ENCODE data around the gene USP10.

USP10 gene

DNA sequence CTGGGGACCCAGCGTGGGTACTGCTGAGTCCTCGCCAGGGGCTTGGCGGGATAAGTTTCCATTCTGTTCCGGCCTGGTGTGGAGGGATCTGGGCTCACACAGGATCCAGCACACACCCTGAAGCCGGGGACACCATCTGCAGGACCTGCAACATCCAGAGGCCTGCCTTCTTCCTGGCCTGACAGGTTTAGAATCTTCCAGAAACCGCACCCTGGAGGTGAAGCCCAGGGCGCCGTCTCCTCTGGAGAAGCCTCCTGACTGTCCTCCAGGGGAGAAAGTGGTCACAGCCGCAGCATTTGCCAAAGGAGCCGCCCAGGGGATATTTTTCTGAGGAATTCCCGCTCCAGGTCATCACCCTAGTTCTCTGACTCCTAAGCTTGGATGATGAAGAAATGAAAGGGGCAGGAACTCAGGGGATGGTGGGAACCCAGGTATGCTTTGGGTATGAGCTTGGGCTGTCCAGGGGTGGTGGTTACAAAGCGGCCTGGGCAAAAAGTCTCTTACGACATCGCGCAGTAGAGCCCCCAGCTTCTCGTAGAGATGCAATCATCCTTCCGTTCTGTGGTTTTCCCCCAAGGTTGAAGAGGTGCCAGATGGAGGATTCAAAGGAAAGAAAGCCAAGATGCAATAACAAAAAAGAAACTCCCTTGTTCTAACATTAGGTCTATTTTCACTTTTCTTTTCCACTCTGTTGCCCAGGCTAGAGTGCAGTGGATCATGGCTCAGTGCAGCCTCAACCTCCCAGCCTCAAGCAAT, 110.9 kb downstream of the USP10 start:
- no peaks in the 10 kb centered on the region for H3K4me1 ChIP-seq (ENCODE audit: insufficient read depth, low read length)
- peaks cover 4% of the 10 kb centered on the region for H3K9me3 ChIP-seq (ENCODE audit: low read length)
- peaks cover 30% of the 10 kb centered on the region for H3K27me3 ChIP-seq (ENCODE audit: insufficient read depth, low read length)
- no peaks in the 10 kb centered on the region for H3K36me3 ChIP-seq (ENCODE audit: insufficient read depth, low read length)
- H2AFZ ChIP-seq (ENCODE audit: low read depth, low read length): no peak overlapping the region
- no peak overlapping the region for H3K4me3 ChIP-seq (ENCODE audit: low read length)

DNA sequence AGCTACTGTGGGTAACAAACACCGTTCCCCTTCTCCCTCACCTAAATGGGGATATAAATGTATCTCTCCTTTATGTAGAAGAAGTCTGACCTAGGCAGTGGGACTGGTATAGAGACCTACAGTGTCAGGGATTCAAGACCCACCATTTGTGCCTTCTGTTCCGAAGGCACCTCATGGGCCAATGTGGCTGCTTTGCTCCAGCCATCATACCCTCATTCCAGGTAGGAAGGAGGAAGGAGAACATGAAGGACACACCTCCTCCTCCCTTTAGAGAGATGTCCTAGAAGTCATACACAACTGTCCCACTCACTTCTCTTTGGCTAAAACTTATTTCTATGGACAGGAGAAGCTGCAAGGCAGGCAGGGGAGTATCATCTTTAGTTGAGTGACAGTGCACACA, 111.7 kb downstream of the USP10 start:
- peaks cover 33% of the 10 kb centered on the region for H3K27me3 ChIP-seq (ENCODE audit: insufficient read depth, low read length)
- peaks cover 4% of the 10 kb centered on the region for H3K9me3 ChIP-seq (ENCODE audit: low read length)
- H3K4me1 ChIP-seq (ENCODE audit: insufficient read depth, low read length): no peaks in the 10 kb centered on the region
- H3K36me3 ChIP-seq (ENCODE audit: insufficient read depth, low read length): no peaks in the 10 kb centered on the region
- no peak overlapping the region for H3K4me3 ChIP-seq (ENCODE audit: low read length)
- no peak overlapping the region for H2AFZ ChIP-seq (ENCODE audit: low read depth, low read length)

- Histone ChIP-seq H3K27me3 (ENCODE audit: insufficient read depth, low read length) (peaks cover 33% of the 10 kb centered on the region), H2AFZ (ENCODE audit: low read depth, low read length) (no peak overlapping the region)
Observed at GRCh38 chr16:84813141-84813934, 113.5 kb downstream of the USP10 start.

DNA sequence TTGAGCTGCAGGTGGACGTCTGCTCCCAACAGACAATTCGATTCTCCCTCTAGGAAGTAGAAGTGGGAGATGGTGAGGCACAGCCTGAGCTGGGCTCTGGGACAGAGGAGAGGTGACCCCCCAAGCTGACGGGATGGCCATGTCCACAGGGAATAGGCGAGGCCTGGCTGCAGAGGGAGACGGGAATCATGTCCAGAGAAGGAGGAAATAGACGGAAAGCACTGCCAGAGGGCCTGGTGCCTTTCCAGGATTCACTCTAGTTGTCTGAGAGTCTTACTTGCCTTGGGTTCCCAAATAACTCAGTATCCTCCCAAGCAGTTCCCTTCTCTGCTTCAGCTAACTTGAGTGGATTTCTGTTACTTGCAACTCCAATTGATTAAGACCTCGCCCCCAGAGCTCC, 115.7 kb downstream of the USP10 start:
- Histone ChIP-seq H3K27me3 (ENCODE audit: insufficient read depth, low read length) (peaks cover 37% of the 10 kb centered on the region), H3K4me1 (ENCODE audit: insufficient read depth, low read length) (peaks cover 4% of the 10 kb centered on the region), H3K36me3 (ENCODE audit: insufficient read depth, low read length) (no peaks in the 10 kb centered on the region), H3K9me3 (ENCODE audit: low read length) (peaks cover 2% of the 10 kb centered on the region), H2AFZ (ENCODE audit: low read depth, low read length) (no peak overlapping the region), H3K4me3 (ENCODE audit: low read length) (no peak overlapping the region)

More at GRCh38 chr16:84813141-84813934, 113.5 kb downstream of the USP10 start:
- no peak overlapping the region for H3K4me3 ChIP-seq (ENCODE audit: low read length)
- no peaks in the 10 kb centered on the region for H3K4me1 ChIP-seq (ENCODE audit: insufficient read depth, low read length)
- no peaks in the 10 kb centered on the region for H3K36me3 ChIP-seq (ENCODE audit: insufficient read depth, low read length)
- H3K9me3 ChIP-seq (ENCODE audit: low read length): peaks cover 4% of the 10 kb centered on the region

DNA sequence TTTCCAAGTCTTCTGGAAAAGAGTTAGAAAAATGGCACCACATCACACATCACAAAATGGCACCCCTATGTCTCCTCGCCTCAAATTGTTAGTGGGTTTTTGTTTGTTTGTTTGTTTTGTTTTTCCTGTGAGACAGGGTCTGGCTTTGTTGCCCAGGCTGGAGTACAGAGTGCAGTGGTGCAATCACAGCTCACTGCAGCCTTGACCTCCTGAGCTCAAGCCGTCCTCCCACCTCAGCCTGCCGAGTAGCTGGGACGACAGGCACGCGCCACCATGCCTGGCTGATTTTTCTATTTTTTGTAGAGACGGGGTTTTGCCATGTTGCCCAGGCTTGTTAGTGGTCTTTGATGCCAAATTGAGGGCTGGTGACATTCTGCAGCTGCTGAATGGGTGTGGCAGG, 116.2 kb downstream of the USP10 start:
- no peak overlapping the region for H3K4me3 ChIP-seq (ENCODE audit: low read length)
- H3K9me3 ChIP-seq (ENCODE audit: low read length): peaks cover 2% of the 10 kb centered on the region
- H3K4me1 ChIP-seq (ENCODE audit: insufficient read depth, low read length): peaks cover 4% of the 10 kb centered on the region
- H3K27me3 ChIP-seq (ENCODE audit: insufficient read depth, low read length): peaks cover 42% of the 10 kb centered on the region
- H2AFZ ChIP-seq (ENCODE audit: low read depth, low read length): no peak overlapping the region
- H3K36me3 ChIP-seq (ENCODE audit: insufficient read depth, low read length): no peaks in the 10 kb centered on the region

GRCh38 chr16:84816485-84816884, 116.7 kb downstream of the USP10 start:
- H3K4me3 ChIP-seq (ENCODE audit: low read length): no peak overlapping the region
- H3K9me3 ChIP-seq (ENCODE audit: low read length): peaks cover 2% of the 10 kb centered on the region
- peaks cover 46% of the 10 kb centered on the region for H3K27me3 ChIP-seq (ENCODE audit: insufficient read depth, low read length)
- peaks cover 4% of the 10 kb centered on the region for H3K4me1 ChIP-seq (ENCODE audit: insufficient read depth, low read length)
- no peak overlapping the region for H2AFZ ChIP-seq (ENCODE audit: low read depth, low read length)
- H3K36me3 ChIP-seq (ENCODE audit: insufficient read depth, low read length): no peaks in the 10 kb centered on the region

- Histone ChIP-seq H3K9me3 (ENCODE audit: low read length) (peaks cover 2% of the 10 kb centered on the region), H3K4me3 (ENCODE audit: low read length) (no peak overlapping the region), H3K36me3 (ENCODE audit: insufficient read depth, low read length) (no peaks in the 10 kb centered on the region), H3K4me1 (ENCODE audit: insufficient read depth, low read length) (peaks cover 4% of the 10 kb centered on the region), H3K27me3 (ENCODE audit: insufficient read depth, low read length) (peaks cover 48% of the 10 kb centered on the region), H2AFZ (ENCODE audit: low read depth, low read length) (no peak overlapping the region)
Observed at GRCh38 chr16:84817206-84817605, 117.4 kb downstream of the USP10 start.

GRCh38 chr16:84817613-84818012, 117.8 kb downstream of the USP10 start:
- Histone ChIP-seq H3K4me1 (ENCODE audit: insufficient read depth, low read length) (peaks cover 4% of the 10 kb centered on the region), H3K36me3 (ENCODE audit: insufficient read depth, low read length) (no peaks in the 10 kb centered on the region), H2AFZ (ENCODE audit: low read depth, low read length) (no peak overlapping the region), H3K27me3 (ENCODE audit: insufficient read depth, low read length) (peaks cover 45% of the 10 kb centered on the region), H3K9me3 (ENCODE audit: low read length) (peaks cover 2% of the 10 kb centered on the region), H3K4me3 (ENCODE audit: low read length) (no peak overlapping the region)

DNA sequence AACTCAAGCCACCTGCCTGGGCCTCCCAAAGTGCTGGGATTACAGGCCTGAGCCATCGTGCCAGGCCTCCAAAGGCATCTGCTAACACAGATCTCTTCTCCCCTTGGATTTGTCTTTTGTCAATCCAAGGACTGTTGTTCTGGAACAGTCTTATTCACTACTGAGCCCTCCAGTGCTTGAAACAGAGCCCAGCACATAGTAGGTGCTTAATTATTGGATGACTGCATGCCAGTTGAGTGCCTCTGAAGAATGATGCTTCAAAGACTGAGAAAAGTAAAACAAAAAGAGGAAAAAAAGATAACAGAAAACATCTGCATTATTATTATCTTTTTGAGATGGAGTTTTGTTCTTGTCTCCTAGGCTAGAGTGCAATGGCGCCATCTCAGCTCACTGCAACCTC, 118.3 kb downstream of the USP10 start:
- no peaks in the 10 kb centered on the region for H3K36me3 ChIP-seq (ENCODE audit: insufficient read depth, low read length)
- H3K27me3 ChIP-seq (ENCODE audit: insufficient read depth, low read length): peaks cover 43% of the 10 kb centered on the region
- peaks cover 4% of the 10 kb centered on the region for H3K4me1 ChIP-seq (ENCODE audit: insufficient read depth, low read length)

DNA sequence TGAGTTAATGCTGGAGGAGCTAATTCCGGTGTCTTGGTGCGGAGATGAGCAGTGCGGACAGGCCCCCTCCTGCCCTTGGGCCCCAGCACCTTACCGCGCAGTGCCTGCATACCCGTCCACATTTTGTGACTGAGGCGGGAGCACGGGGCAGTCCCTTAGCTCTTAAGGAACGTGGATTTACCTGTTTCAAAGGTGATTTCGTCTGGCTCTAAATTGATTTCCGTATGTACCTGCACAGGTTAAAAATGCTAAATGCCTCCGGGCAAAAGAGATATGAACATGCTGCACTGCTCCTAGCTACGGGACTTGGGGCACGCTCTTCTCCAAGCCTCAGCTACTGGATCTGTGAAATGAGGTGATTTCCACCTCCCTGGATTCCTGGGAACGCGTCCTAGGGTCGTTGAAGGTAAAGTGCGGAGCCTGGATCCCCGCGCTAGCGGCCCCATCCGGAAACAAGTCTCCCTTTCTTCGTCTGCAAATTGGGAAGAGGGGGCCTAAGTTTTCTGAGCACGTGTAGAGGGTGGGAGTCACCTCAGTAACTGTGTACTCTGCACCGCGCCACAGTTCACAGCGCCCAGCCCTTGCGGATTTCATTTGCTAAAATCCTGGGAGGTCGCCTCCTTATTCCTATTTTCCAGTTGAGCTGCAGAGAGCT, 119.3 kb downstream of the USP10 start:
- no peaks in the 10 kb centered on the region for H3K9me3 ChIP-seq (ENCODE audit: low read length)
- no peak overlapping the region for H3K4me3 ChIP-seq (ENCODE audit: low read length)
- H2AFZ ChIP-seq (ENCODE audit: low read depth, low read length): no peak overlapping the region
- H3K27me3 ChIP-seq (ENCODE audit: insufficient read depth, low read length): peaks cover 39% of the 10 kb centered on the region
- peaks cover 4% of the 10 kb centered on the region for H3K4me1 ChIP-seq (ENCODE audit: insufficient read depth, low read length)
- no peaks in the 10 kb centered on the region for H3K36me3 ChIP-seq (ENCODE audit: insufficient read depth, low read length)

More for the DNA sequence above, 118.3 kb downstream of the USP10 start:
- H3K4me3 ChIP-seq (ENCODE audit: low read length): no peak overlapping the region
- H2AFZ ChIP-seq (ENCODE audit: low read depth, low read length): no peak overlapping the region
- peaks cover 2% of the 10 kb centered on the region for H3K9me3 ChIP-seq (ENCODE audit: low read length)

GRCh38 chr16:84819644-84820304, 120.0 kb downstream of the USP10 start, which contains the start of gene CRISPLD2:
Gene CRISPLD2, plus strand, starts transcription at chr16:84819985. Its CDS starts 18,511 bp downstream, at chr16:84838496.
- H3K27me3 ChIP-seq (ENCODE audit: insufficient read depth, low read length): peaks cover 39% of the 10 kb centered on the region
- H3K36me3 ChIP-seq (ENCODE audit: insufficient read depth, low read length): no peaks in the 10 kb centered on the region
- H3K9me3 ChIP-seq (ENCODE audit: low read length): no peaks in the 10 kb centered on the region
- peaks cover 4% of the 10 kb centered on the region for H3K4me1 ChIP-seq (ENCODE audit: insufficient read depth, low read length)
- H3K4me3 ChIP-seq (ENCODE audit: low read length): peak within 1 kb of the TSS; percentile 39
- no peak within 1 kb of the TSS for H2AFZ ChIP-seq (ENCODE audit: low read depth, low read length)

DNA sequence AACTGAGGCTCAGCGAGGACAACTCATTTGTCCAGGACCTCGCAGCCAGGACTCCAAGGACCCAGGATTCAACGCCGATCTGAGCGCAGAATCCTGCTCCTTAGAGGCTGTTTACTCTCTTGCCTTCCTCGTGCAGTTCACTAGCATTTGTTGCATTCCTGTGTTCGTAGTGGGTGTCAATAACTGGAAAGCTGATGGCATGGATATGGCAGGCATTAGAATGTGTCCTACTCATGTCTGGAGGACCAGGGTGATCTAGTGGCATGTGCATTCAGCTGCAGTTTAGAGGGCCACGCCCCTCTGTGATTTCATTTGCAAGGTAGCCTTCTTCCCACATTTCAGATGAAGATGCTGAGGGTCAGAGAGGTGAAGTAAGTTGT, 120.5 kb downstream of the USP10 start:
- Histone ChIP-seq H3K4me3 (ENCODE audit: low read length) (peak overlapping the region; percentile 39), H2AFZ (ENCODE audit: low read depth, low read length) (no peak overlapping the region), H3K9me3 (ENCODE audit: low read length) (no peaks in the 10 kb centered on the region), H3K27me3 (ENCODE audit: insufficient read depth, low read length) (peaks cover 34% of the 10 kb centered on the region), H3K4me1 (ENCODE audit: insufficient read depth, low read length) (peaks cover 4% of the 10 kb centered on the region), H3K36me3 (ENCODE audit: insufficient read depth, low read length) (no peaks in the 10 kb centered on the region)
